Measurements from ENCODE around the gene TTC6. TPM values are rescaled to one million over a fixed set of nuclear protein-coding genes. Genes with fewer than 3 reads are reported as not detected.
"Not testable (repeated sequence)": the region's sequence is repeated elsewhere in the genome, so short reads cannot be mapped to it uniquely, and the experiment has no call there.

The TTC6 gene
- not detected for total RNA-seq
- polyA plus RNA-seq = not detected
- long read RNA-seq, donor 1 = 0 reads
- long read RNA-seq, donor 2 = 0 reads
- long read RNA-seq, donor 3 = 0 reads
- long read RNA-seq, donor 4 = 0 reads

GRCh38 chr14:37594971-37595808 lies at the start of gene TTC6, which contains the start of gene FOXA1:
TSS of gene TTC6 (plus strand) at chr14:37595629. CDS start at chr14:37622065, 26,436 bp downstream.
TSS of gene FOXA1 (minus strand) at chr14:37595249. CDS start at chr14:37594972, 277 bp downstream.
- H3K27me3 ChIP-seq (ENCODE audit: control insufficient read depth, insufficient read depth) = peaks cover 3% of the 10 kb centered on the region
- DNase-seq = peak in 2 of 3 donors; percentile 40 to 54
- WGBS = 2% methylated on average over 92 of the region's 92 CpGs
- intact Hi-C loops (cut with DNase I) = no loop called here
- ATAC-seq = peak in 1 of 2 donors; percentile 27
- H3K9me3 ChIP-seq (ENCODE audit: control insufficient read depth, low read length) = no peaks in the 10 kb centered on the region
- no peak within 1 kb of the TSS for H3K27ac ChIP-seq (ENCODE audit: low read length)
- peak within 1 kb of the TSS; percentile 67 for H3K4me3 ChIP-seq (ENCODE audit: low read length)
- peaks cover 2% of the 10 kb centered on the region for H3K4me1 ChIP-seq (ENCODE audit: control insufficient read depth, insufficient read depth, low read length)

- Histone ChIP-seq H3K9me3 (ENCODE audit: control insufficient read depth, low read length) (no peaks in the 10 kb centered on the region), H3K27ac (ENCODE audit: low read length) (no peak overlapping the region), H3K27me3 (ENCODE audit: control insufficient read depth, insufficient read depth) (no peaks in the 10 kb centered on the region), H3K4me1 (ENCODE audit: control insufficient read depth, insufficient read depth, low read length) (no peaks in the 10 kb centered on the region), H3K4me3 (ENCODE audit: low read length) (no peak overlapping the region)
- DNase-seq = no peak
- WGBS = 40% methylated on average over 6 of the region's 6 CpGs
- intact Hi-C loops (cut with DNase I) = no loop called here
- no peak for ATAC-seq
Measured at GRCh38 chr14:37546621-37547447, 48.6 kb upstream of the TTC6 start.

DNA sequence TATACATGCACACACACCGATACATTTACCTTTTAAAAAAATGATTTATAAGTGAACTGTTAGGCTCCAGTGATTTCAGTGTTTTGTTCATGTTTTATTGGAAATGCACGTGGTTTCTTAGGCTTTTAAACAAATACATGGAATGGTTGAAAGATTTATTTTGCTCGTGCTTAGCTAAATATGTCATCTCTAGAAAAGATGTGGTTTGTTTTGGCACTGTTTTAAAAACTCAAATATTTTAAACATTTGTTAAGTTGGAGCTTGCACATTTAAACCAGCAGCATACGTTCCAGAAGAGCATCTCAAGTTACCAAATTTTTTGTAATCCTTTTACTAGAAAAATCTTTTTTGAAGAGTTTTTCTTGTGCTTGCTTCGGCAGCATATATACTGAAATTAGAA lies 44.9 kb upstream of the TTC6 start:
- Histone ChIP-seq H3K27me3 (ENCODE audit: control insufficient read depth, insufficient read depth) (no peaks in the 10 kb centered on the region), H3K9me3 (ENCODE audit: control insufficient read depth, low read length) (no peaks in the 10 kb centered on the region), H3K4me1 (ENCODE audit: control insufficient read depth, insufficient read depth, low read length) (no peaks in the 10 kb centered on the region), H3K4me3 (ENCODE audit: low read length) (no peak overlapping the region), H3K27ac (ENCODE audit: low read length) (no peak overlapping the region)
- no peak for DNase-seq
- WGBS = 53% methylated on average over 5 of the region's 5 CpGs
- intact Hi-C loops (cut with DNase I) = no loop called here
- ATAC-seq = no peak

DNA sequence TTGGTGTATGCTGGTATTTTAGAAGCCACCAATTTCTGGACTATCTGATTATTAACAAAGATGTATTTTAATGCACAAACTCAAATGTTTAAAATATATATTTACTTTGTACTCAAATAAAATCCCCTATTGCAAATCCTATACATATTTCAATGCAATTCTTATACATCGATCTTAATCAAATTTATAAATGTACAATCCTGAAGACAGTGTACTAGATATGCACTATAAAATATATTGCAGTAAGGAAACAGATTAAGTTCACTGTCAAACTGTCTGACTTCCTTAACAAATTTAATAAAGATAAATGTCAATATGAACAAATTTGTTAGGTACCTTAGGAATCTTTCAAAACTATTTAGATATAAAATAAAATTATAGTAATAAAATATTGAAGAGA lies 44.3 kb upstream of the TTC6 start:
- no peak overlapping the region for H3K4me3 ChIP-seq (ENCODE audit: low read length)
- H3K27ac ChIP-seq (ENCODE audit: low read length) = no peak overlapping the region
- ATAC-seq (no peak), DNase-seq (no peak)
- H3K9me3 ChIP-seq (ENCODE audit: control insufficient read depth, low read length) = no peaks in the 10 kb centered on the region
- H3K27me3 ChIP-seq (ENCODE audit: control insufficient read depth, insufficient read depth) = no peaks in the 10 kb centered on the region
- 93% methylated on average over 1 of the region's 1 CpG for WGBS
- H3K4me1 ChIP-seq (ENCODE audit: control insufficient read depth, insufficient read depth, low read length) = no peaks in the 10 kb centered on the region
- intact Hi-C loops (cut with DNase I) = no loop called here

DNA sequence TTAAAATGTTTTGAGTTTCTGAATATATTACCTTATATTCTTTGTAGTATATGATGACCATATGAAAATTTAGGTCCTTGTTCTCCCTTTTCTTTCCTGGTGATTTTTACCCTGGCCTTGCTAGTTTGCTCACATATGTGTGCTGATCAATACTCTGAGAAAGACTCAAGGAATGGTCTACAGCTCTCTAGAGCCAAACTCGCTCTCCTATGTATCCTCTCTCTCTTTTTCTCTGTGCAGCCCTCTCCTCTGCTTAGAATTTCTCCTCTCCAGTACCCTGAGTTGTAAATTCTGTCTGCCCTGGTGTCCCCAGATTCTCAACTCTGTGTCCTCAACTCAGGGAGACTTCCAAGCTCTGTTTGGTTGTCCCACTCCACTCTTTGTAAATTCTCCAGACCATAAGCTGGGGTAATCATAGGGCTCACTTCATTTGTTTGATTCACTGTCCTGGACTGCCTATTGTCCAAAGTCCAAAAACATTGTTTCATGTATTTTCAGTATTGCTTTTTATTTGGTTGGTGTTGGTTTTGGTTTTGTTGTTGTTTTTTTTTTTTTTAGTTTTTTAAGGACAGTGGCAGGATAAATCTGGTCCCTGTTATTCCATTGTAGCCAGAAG lies 41.4 kb upstream of the TTC6 start:
- 81% methylated on average over 1 of the region's 1 CpG for WGBS
- no peak overlapping the region for H3K27ac ChIP-seq (ENCODE audit: low read length)
- H3K27me3 ChIP-seq (ENCODE audit: control insufficient read depth, insufficient read depth) = no peaks in the 10 kb centered on the region
- no peaks in the 10 kb centered on the region for H3K4me1 ChIP-seq (ENCODE audit: control insufficient read depth, insufficient read depth, low read length)
- no peaks in the 10 kb centered on the region for H3K9me3 ChIP-seq (ENCODE audit: control insufficient read depth, low read length)
- intact Hi-C loops (cut with DNase I) = no loop called here
- no peak overlapping the region for H3K4me3 ChIP-seq (ENCODE audit: low read length)
- DNase-seq (no peak), ATAC-seq (no peak)

DNA sequence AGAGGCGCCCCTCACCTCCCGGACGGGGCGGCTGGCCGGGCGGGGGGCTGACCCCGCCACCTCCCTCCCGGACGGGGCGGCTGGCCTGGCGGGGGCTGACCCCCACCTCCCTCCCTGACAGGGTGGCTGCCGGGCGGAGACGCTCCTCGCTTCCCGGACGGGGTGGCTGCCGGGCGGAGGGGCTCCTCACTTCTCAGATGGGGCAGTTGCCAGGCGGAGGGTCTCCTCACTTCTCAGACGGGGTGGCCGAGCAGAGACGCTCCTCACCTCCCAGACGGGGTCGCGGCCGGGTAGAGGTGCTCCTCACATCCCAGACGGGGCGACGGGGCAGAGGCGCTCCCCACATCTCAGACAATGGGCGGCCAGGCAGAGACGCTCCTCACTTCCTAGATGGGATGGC lies 39.8 kb upstream of the TTC6 start:
- ATAC-seq; intact Hi-C loops (cut with DNase I): not testable (repeated sequence)
- 94% methylated on average over 25 of the region's 33 CpGs for WGBS

GRCh38 chr14:37558740-37559139 lies 36.7 kb upstream of the TTC6 start:
- ATAC-seq (no peak), DNase-seq (no peak)
- intact Hi-C loops (cut with DNase I) = no loop called here
- 93% methylated on average over 4 of the region's 4 CpGs for WGBS
- Histone ChIP-seq H3K27me3 (ENCODE audit: control insufficient read depth, insufficient read depth) (no peaks in the 10 kb centered on the region), H3K27ac (ENCODE audit: low read length) (no peak overlapping the region), H3K4me1 (ENCODE audit: control insufficient read depth, insufficient read depth, low read length) (no peaks in the 10 kb centered on the region), H3K4me3 (ENCODE audit: low read length) (no peak overlapping the region), H3K9me3 (ENCODE audit: control insufficient read depth, low read length) (no peaks in the 10 kb centered on the region)

More for the DNA sequence above, 39.8 kb upstream of the TTC6 start:
- H3K27me3 ChIP-seq (ENCODE audit: control insufficient read depth, insufficient read depth); H3K9me3 ChIP-seq (ENCODE audit: control insufficient read depth, low read length); H3K4me3 ChIP-seq (ENCODE audit: low read length); H3K4me1 ChIP-seq (ENCODE audit: control insufficient read depth, insufficient read depth, low read length); H3K27ac ChIP-seq (ENCODE audit: low read length): not testable (repeated sequence)
- peak in 1 of 3 donors; percentile 55 for DNase-seq

GRCh38 chr14:37559386-37559785 lies 36.0 kb upstream of the TTC6 start:
- Histone ChIP-seq H3K4me1 (ENCODE audit: control insufficient read depth, insufficient read depth, low read length) (no peaks in the 10 kb centered on the region), H3K27ac (ENCODE audit: low read length) (no peak overlapping the region), H3K9me3 (ENCODE audit: control insufficient read depth, low read length) (no peaks in the 10 kb centered on the region), H3K4me3 (ENCODE audit: low read length) (no peak overlapping the region), H3K27me3 (ENCODE audit: control insufficient read depth, insufficient read depth) (no peaks in the 10 kb centered on the region)
- intact Hi-C loops (cut with DNase I) = no loop called here
- ATAC-seq (no peak), DNase-seq (no peak)
- 77% methylated on average over 6 of the region's 6 CpGs for WGBS

DNA sequence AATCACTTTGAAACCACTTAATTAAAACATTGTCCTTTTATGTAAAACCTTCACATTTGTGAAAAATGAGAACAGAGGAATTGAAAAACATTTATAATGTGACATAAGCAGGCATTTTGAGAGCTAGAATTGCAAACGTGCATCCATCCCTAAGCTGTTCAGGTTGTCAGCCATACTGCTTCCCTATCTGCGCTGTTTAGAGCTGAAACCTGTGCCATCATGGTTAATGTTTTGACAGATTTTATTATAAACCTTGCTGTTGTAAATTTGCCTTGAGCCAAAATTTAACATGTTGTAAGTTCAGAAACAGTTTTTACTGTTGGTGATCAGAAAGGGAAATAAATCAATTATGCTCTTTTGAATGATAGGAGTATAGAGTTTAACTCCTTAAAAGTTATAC lies 32.2 kb upstream of the TTC6 start:
- Histone ChIP-seq H3K27me3 (ENCODE audit: control insufficient read depth, insufficient read depth) (no peaks in the 10 kb centered on the region), H3K27ac (ENCODE audit: low read length) (no peak overlapping the region), H3K4me3 (ENCODE audit: low read length) (no peak overlapping the region), H3K9me3 (ENCODE audit: control insufficient read depth, low read length) (no peaks in the 10 kb centered on the region), H3K4me1 (ENCODE audit: control insufficient read depth, insufficient read depth, low read length) (no peaks in the 10 kb centered on the region)
- no peak for ATAC-seq
- intact Hi-C loops (cut with DNase I) = no loop called here
- 78% methylated on average over 2 of the region's 2 CpGs for WGBS
- no peak for DNase-seq

- 80% methylated on average over 1 of the region's 1 CpG for WGBS
- H3K9me3 ChIP-seq (ENCODE audit: control insufficient read depth, low read length) = no peaks in the 10 kb centered on the region
- no peak overlapping the region for H3K27ac ChIP-seq (ENCODE audit: low read length)
- no peak overlapping the region for H3K4me3 ChIP-seq (ENCODE audit: low read length)
- intact Hi-C loops (cut with DNase I) = no loop called here
- H3K27me3 ChIP-seq (ENCODE audit: control insufficient read depth, insufficient read depth) = no peaks in the 10 kb centered on the region
- no peaks in the 10 kb centered on the region for H3K4me1 ChIP-seq (ENCODE audit: control insufficient read depth, insufficient read depth, low read length)
- ATAC-seq = no peak
- DNase-seq = no peak
Measured at GRCh38 chr14:37565550-37565949, 29.9 kb upstream of the TTC6 start.
